Lung (tissue), 12 donors: ENCODE results near the gene CPZ. TPM values are rescaled to one million over a fixed set of nuclear protein-coding genes. Genes with fewer than 3 reads are reported as not detected.
"Not testable (repeated sequence)": the region's sequence is repeated elsewhere in the genome, so short reads cannot be mapped to it uniquely, and the experiment has no call there.

Experiments used
- ATAC-seq: fragments of 200-7000 bp; cut with Tn5 transposase; one replicate; pipeline ENCODE4 v1.9.1; 2020; ENCODE audit warnings: moderate number of reproducible peaks; ENCODE audit not compliant: insufficient read depth, low FRiP score
- DNase-seq, 3 donors: peaks; one replicate each; pipeline ENCODE4 v3.0.0-alpha.2; 2013 to 2017
- H3K27ac ChIP-seq, 2 donors: one replicate each; pipeline ENCODE4 v1.5.1; 2013; ENCODE audit warnings: mild to moderate bottlenecking in 2 of 2, moderate library complexity in 2 of 2, control low read depth in 1 of 2, inconsistent platforms in 1 of 2, low read depth in 1 of 2, low read length in 1 of 2
- H3K27me3 ChIP-seq, 3 donors: one replicate each; pipeline ENCODE4 v1.5.1; 2013; ENCODE audit warnings: low read length in 2 of 3; ENCODE audit not compliant: control insufficient read depth in 3 of 3, insufficient read depth in 3 of 3
- H3K36me3 ChIP-seq, 4 donors: one replicate each; pipeline ENCODE4 v1.5.1; 2013; ENCODE audit warnings: low read length in 4 of 4, mild to moderate bottlenecking in 1 of 4, moderate library complexity in 1 of 4; ENCODE audit not compliant: control insufficient read depth in 4 of 4, insufficient read depth in 4 of 4
- H3K4me1 ChIP-seq, 5 donors: one replicate each; pipeline ENCODE4 v1.5.1; 2013; ENCODE audit warnings: low read length in 5 of 5, mild to moderate bottlenecking in 2 of 5, moderate library complexity in 1 of 5; ENCODE audit not compliant: control insufficient read depth in 5 of 5, insufficient read depth in 5 of 5
- H3K4me3 ChIP-seq: one replicate; pipeline ENCODE4 v1.5.1; 2013; ENCODE audit warnings: mild to moderate bottlenecking, control low read depth, moderate library complexity
- H3K9ac ChIP-seq, 2 donors: one replicate each; pipeline ENCODE4 v1.5.1; 2013; ENCODE audit warnings: low read length in 2 of 2, control low read depth in 1 of 2; ENCODE audit not compliant: insufficient read depth in 1 of 2
- H3K9me3 ChIP-seq, 4 donors: one replicate each; pipeline ENCODE4 v1.5.1; 2013; ENCODE audit warnings: low read length in 3 of 4, mild to moderate bottlenecking in 1 of 4, moderate library complexity in 1 of 4; ENCODE audit not compliant: control insufficient read depth in 4 of 4, insufficient read depth in 3 of 4
- CTCF ChIP-seq: IDR thresholded peaks from 2 replicates; pipeline ENCODE4 v1.5.1; 2012; ENCODE audit warnings: mild to moderate bottlenecking; ENCODE audit errors: control extremely low read depth, extremely low read depth
- WGBS, 2 donors: extraction: QIAGEN DNeasy Blood & Tissue Kit; methylation state at CpG; one replicate each; pipeline ENCODE4 v1.1.7; 2013; 5-methylcytosine and 5-hydroxymethylcytosine counted together
- polyA plus RNA-seq, 2 donors: library from polyadenylated mRNA; stranded (reverse); fragments of 200-250 nt; gene quantifications; one replicate each; pipeline ENCODE4 v1.2.1, GENCODE V29; 2013
- total RNA-seq, 2 donors: library from RNA; depleted of rRNA in 1 of 2; stranded (reverse); fragments of >200 nt in 1 of 2; gene quantifications; one replicate each; pipeline ENCODE4 v1.2.1, GENCODE V29; 2014 to 2021
- donor health status: control.
- donor health status: control.
- donor health status: Bipolar disorder and iron deficiency.
- donor health status: healthy.
- donor health status: DM: yes; HTN: yes; CAD: no.

The CPZ gene
- total and polyA plus RNA-seq, 4 donors: 1.4 to 5.5 (median 2.7) TPM

- H3K4me1 ChIP-seq: no peaks in the 10 kb centered on the region
- peaks cover 0 to 10% (median 8%) of the 10 kb centered on the region in 3 donors for H3K27me3 ChIP-seq
- no peak for DNase-seq
- H3K9me3 ChIP-seq: no peaks in the 10 kb centered on the region
- H3K9ac ChIP-seq: no peak overlapping the region
- H3K4me3 ChIP-seq: no peak overlapping the region
- H3K36me3 ChIP-seq: no peaks in the 10 kb centered on the region
- no peak overlapping the region for H3K27ac ChIP-seq
- ATAC-seq: no peak
- WGBS, 2 donors: 83 to 88% methylated on average over 5 of the region's 5 CpGs
- no peak for TF ChIP-seq CTCF
Observed at GRCh38 chr4:8573266-8573665, 19.3 kb upstream of the CPZ start.

GRCh38 chr4:8574796-8575370 is 17.7 kb upstream of the CPZ start:
- no peaks in the 10 kb centered on the region for H3K36me3 ChIP-seq
- 71 to 87% methylated on average over 5 of the region's 5 CpGs for WGBS, 2 donors
- peaks cover 4 to 22% (median 14%) of the 10 kb centered on the region in 3 donors for H3K27me3 ChIP-seq
- no peak overlapping the region for H3K9ac ChIP-seq
- no peak overlapping the region for H3K4me3 ChIP-seq
- no peak overlapping the region for H3K27ac ChIP-seq
- no peak for DNase-seq
- ATAC-seq: no peak
- no peaks in the 10 kb centered on the region for H3K9me3 ChIP-seq
- TF ChIP-seq CTCF: no peak
- no peaks in the 10 kb centered on the region for H3K4me1 ChIP-seq

- H3K36me3 ChIP-seq: no peaks in the 10 kb centered on the region
- no peak overlapping the region for H3K9ac ChIP-seq
- H3K27ac ChIP-seq: no peak overlapping the region
- DNase-seq (no peak), ATAC-seq (no peak)
- H3K27me3 ChIP-seq: peaks cover 7 to 25% (median 17%) of the 10 kb centered on the region in 3 donors
- no peak for TF ChIP-seq CTCF
- H3K9me3 ChIP-seq: no peaks in the 10 kb centered on the region
- H3K4me3 ChIP-seq: no peak overlapping the region
- WGBS, 2 donors: 75 to 77% methylated on average over 4 of the region's 4 CpGs
- H3K4me1 ChIP-seq: no peaks in the 10 kb centered on the region
Observed at GRCh38 chr4:8575457-8575856, 17.1 kb upstream of the CPZ start.

- not testable (repeated sequence) for DNase-seq, H3K9ac ChIP-seq, ATAC-seq, H3K4me1 ChIP-seq, H3K9me3 ChIP-seq, H3K27ac ChIP-seq, H3K36me3 ChIP-seq, H3K4me3 ChIP-seq
- H3K27me3 ChIP-seq: peaks cover 17 to 30% (median 17%) of the 10 kb centered on the region in 3 donors
- 83 to 84% methylated on average over 5 of the region's 5 CpGs for WGBS, 2 donors
Observed at GRCh38 chr4:8576591-8576990, 16.0 kb upstream of the CPZ start.
